Hematopoietic multipotent progenitor cell treated with erythropoietin and hydrocortisone succinate and interleukin-3 and kit ligand, for 8 days (in vitro differentiated cells): Measurements from ENCODE around the gene CHRM1.
A peak's percentile ranks its signal among the peaks of the same experiment; 100 is the strongest.
"Not testable (repeated sequence)": the region's sequence is repeated elsewhere in the genome, so short reads cannot be mapped to it uniquely, and the experiment has no call there.

Experiments used
- DNase-seq: peaks from one replicate; pipeline ENCODE4 v3.0.0-alpha.2; 2015

Gene CHRM1

DNA sequence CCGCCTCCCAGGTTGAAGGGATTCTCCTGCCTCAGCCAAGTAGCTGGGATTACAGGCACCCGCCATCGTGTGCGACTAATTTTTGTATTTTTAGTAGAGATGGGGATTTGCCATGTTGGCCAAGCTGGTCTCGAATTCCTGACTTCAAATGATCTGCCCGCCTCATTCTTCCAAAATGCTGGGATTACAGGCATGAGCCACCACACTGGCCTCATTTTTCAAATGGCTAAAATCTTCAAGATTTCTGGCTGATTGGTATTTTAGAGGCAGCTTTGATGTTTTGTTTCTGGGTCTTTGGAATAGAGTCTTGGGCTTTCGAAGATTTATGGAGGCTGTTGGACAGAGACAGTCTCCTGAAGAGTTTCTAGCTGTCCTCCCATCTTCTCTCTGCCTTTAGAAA, 46.3 kb downstream of the CHRM1 start:
- DNase-seq: no peak

DNA sequence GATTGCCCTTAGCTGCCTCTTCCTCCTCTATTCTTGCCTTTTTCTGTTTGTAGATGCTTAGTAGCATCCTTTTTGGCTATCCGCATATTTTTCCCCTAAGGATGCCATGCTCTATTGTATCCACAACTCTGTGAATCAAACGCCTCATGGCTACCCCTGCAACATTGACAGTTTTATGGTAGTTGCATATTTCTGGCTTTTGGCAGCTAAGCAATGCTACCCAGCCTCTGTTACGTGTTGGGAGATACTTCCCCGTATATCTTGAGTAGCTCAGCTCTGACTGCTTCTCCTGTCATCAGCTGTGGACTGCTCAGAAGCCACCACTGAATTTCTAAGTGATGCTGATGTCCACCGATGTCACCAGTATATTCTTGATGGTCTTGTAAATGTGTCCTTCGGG, 55.5 kb downstream of the CHRM1 start:
- DNase-seq: no peak

DNA sequence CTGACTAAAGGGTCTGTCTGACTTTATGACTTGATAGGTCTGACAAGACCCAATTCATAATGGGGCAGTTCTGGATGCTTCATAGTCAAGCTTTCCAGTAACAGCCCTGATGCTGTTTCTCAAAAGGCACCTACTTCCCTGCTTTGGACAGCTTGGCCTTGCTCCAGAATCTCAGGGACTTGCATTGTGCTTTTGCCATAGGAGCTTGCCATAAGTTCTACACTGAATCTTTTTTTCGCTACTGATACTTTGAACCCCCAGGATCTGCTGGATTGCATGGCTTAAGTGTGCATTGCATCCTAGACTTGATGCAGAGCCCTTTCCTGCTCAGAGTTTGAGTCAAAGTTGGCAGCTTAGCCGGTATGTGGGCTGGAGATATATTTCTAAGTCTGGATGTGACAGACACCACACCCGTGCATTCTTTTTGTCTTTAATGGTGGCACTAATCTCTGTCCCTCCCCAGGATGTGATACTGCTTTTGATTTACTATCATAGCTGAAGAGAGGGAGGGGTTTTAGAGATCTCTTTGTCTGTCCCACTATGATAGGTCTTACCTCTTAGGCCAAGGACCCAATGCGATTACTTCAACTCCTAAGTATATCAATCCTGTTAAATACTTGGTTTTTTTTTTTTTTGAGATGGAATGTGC, 57.4 kb downstream of the CHRM1 start:
- DNase-seq: no peak

DNA sequence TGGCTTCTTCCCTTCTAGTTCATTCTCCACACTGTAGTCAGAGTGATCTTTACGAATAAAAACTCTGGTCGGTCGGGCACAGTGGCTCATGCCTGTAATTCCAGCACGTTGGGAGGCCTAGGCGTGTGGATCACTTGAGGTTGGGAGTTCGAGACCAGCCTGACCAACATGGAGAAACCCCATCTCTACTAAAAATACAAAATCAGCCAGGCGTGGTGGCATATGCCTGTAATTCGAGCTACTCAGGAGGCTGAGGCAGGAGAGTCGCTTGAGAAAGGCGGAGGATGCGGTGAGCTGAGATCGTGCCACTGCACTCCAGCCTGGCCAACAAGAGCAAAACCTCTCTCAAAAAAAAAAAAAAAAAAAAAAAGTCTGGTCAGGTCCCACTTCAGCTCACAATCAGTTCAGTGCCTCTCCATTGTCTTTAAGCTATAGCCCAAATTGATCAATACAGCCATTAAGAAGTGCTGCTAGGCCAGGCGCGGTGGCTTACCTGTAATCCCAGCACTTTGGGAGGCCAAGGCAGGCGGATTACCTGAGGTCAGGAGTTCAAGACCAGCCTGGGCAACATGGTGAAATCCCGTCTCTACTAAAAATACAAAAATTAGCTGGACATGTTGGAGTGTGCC, 59.5 kb downstream of the CHRM1 start:
- not testable (repeated sequence) for DNase-seq

DNA sequence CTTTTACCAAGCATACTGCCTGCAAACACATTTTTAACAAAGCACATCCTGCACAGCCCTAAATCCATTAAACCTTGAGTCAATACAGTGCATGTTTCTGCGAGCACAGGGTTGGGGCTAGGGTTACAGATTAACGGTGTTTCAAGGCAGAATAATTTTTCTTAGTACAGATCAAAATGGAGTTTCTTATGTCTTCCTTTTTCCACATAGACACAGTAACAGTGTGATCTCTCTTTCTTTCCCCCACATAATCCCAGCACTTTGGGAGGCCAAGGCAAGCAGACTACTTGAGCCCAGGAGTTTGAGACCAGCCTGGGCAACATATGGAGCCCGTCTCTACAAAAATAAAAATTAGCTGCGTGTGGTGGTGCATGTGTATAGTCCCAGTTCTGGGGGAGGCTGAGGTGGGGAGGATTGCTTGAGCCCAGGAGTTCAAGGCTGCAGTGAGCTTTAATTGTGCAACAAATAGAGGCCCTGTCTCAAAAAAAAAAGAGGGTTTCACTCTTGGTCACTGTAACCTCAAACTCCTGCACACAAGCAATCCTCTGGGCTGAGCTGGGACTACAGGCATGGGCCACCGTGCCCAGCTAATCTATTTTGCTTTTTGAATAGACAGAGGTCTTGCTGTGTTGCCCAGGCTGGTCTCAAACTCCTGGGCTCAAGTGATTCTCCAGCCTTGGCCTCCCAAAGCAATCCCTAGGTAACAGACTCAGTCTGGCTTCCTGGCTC, 60.2 kb downstream of the CHRM1 start:
- no peak for DNase-seq

DNA sequence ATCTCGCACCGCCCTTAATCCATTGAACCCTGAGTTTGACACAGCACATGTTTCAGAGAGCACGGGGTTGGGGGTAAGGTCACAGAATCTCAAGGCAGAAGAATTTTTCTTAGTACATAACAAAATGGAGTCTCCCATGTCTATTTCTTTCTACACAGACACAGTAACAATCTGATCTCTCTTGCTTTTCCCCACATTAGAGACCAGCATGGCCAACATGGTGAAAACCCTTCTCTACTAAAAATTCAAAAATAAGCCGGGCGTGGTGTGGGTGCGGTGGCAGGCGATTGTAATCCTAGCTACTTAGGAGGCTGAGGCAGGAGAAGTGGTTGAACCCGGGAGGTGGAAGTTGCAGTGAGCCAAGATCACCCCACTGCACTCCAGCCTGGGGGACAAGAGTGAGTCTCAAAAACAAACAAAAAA, 61.9 kb downstream of the CHRM1 start:
- DNase-seq: peak; percentile 51
